Measurements from ENCODE around the gene ZNF750. TPM values are rescaled to one million over a fixed set of nuclear protein-coding genes. Genes with fewer than 3 reads are reported as not detected.

Gene ZNF750
- total and polyA plus RNA-seq, 2 donors = 2.7 to 3.1 TPM

DNA sequence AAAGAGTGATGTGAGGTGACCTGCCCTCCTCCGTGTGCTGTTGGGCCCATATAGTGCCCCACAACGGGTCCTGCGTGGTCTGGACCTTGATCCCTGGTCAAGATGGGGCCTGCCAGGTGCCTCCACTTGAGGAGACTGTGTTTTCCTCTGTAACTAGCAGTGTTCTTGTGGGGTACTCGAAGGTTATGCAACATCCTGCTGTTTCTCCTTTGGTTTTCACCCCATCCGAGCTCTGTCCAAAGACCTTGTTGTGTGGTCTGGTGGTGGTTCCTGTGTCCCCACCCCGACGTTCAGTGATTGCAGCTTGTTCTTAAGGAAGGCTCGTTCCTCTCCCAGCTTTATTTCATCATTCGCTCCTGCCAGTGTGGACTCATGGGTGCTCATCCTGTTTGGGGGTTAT is 38.7 kb upstream of the ZNF750 start:
- H3K27ac ChIP-seq (ENCODE audit: low read depth) = no peak overlapping the region

DNA sequence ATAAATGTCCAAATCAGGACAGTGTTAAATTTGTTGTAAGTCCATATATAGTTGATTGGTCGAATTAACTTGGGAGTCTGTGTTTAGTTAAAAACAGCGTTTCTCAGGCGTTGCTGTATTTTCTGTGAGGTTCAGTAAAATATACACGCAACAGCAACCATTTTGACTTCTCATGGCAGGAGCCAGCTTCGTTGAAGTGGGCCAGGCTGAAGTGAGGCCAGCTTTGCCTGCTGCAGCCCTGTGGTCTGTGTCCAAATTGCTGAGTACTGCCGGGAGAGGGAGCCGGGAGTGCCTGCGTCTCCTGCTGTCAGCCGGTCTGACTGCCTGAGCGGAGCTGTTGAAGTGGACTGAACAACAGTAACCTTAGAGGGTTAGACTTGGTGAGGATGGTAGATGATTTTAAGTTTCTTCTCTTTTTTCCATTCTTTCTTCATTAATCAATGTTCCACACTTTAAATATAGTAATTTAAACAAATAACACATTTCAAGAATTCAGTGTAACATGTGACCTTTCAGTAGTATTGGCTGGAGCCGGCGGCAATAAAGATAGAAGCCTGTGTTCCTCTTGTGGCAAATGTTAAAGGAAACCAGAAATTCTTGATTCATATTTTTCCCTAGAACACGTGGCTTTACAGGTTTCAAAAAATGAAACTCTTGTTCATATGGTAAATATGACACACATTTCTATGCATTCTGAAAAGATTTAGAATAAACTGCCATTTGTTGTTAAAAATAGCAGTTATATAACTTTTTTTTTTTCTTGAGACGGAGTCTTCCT is 37.0 kb upstream of the ZNF750 start:
- DNase-seq (ENCODE audit: extremely low spot score) = no peak
- Histone ChIP-seq H3K4me1 (ENCODE audit: insufficient read depth) (no peaks in the 10 kb centered on the region), H3K27ac (ENCODE audit: low read depth) (peak overlapping the region; percentile 59), H3K36me3 (ENCODE audit: insufficient read depth) (no peaks in the 10 kb centered on the region), H3K4me3 (ENCODE audit: low read depth, low read length) (no peak overlapping the region)
- 16% methylated on average over 14 of the region's 14 CpGs for WGBS

More for the DNA sequence above, 38.7 kb upstream of the ZNF750 start:
- Histone ChIP-seq H3K36me3 (ENCODE audit: insufficient read depth) (no peaks in the 10 kb centered on the region), H3K4me1 (ENCODE audit: insufficient read depth) (no peaks in the 10 kb centered on the region), H3K4me3 (ENCODE audit: low read depth, low read length) (no peak overlapping the region)
- DNase-seq (ENCODE audit: extremely low spot score) = no peak
- 71% methylated on average over 9 of the region's 9 CpGs for WGBS

DNA sequence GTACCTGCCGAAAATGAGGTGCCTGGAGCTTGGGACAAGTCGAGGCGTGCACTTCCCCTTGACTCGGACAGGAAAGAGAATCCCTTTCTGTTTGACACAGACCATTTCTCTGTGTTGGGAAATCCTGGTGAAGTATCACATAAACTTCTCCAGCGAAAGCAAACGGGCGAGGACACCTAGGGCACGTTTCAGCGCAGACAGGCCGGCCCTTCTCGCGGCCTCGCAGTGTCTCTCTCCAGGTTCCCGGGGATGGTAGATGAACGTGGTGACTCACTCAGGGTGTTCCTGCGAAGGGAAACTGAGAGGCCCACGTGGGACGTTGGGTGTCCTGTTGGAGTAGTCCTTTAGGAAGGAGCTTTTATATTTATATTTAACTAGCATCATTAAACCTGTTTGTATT is 36.3 kb upstream of the ZNF750 start:
- H3K4me1 ChIP-seq (ENCODE audit: insufficient read depth) = no peaks in the 10 kb centered on the region
- peaks cover 3% of the 10 kb centered on the region for H3K36me3 ChIP-seq (ENCODE audit: insufficient read depth)
- no peak for DNase-seq (ENCODE audit: extremely low spot score)
- H3K27ac ChIP-seq (ENCODE audit: low read depth) = peak overlapping the region; percentile 44
- WGBS = 53% methylated on average over 18 of the region's 18 CpGs
- H3K4me3 ChIP-seq (ENCODE audit: low read depth, low read length) = no peak overlapping the region

DNA sequence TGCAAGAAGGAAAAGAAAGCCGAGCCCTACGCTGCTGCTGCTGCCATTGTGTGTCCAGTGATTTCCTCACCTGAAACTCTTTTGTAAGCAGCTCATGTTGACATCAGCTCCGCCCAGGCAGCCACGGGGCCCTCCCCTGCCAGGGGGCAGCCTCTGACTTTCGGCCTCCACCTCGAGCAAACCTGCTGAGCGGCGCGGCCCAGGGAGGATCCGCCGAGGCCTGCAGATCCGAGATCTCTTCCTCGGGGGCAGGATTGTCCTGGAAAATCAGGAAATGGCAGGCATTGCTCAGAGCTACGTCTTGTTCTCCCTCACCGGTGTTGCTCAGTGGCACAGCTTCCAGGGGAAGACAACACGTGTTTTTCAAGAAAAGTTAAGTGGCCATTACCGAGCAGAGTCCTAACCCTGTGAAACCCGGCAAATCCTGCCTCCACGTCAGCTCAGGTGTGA is 35.6 kb upstream of the ZNF750 start:
- Histone ChIP-seq H3K4me1 (ENCODE audit: insufficient read depth) (no peaks in the 10 kb centered on the region), H3K27ac (ENCODE audit: low read depth) (peak overlapping the region; percentile 44), H3K4me3 (ENCODE audit: low read depth, low read length) (no peak overlapping the region), H3K36me3 (ENCODE audit: insufficient read depth) (peaks cover 3% of the 10 kb centered on the region)
- no peak for DNase-seq (ENCODE audit: extremely low spot score)
- 83% methylated on average over 19 of the region's 19 CpGs for WGBS

DNA sequence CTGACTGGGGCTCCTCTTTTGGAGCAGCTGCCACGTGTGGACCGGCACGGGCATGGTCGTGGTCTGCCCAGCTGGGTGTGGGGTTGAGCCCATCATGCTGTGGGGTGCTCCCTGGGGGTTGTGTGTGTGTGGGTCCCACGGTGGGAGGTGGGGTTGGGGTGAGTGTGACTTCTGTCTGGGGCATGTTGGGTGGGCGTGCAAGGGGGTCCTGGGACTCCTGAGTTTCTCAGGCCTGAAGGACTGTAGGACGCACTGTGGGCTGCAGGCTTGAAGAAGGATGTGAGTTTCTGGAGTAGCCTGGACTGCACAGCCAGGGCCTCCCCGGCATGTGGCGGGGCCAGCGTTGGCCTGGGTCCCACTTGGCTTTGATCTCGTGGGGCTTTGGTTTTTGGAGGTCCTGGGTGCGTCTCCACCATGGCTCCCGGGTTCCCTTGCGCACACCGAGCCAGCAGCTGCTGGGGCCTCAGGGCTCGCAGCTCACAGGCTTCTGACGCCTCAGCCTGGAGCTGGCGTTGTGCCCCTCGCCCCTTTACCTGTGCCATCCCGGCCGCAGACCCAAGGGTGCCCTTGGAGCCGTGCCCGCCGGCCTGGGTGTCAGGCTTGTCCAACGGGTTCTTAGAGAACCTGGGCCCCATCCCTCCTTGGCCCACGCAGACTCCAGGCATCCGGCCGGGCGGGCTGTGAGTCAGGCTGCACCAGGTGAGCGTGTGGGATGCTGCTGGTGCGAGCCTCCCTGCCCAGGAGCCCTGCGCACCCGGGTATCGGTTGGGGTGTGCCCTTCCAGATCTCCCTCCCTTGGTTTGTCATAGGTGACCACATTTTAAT is 34.4 kb upstream of the ZNF750 start:
- H3K27ac ChIP-seq (ENCODE audit: low read depth) = no peak overlapping the region

DNA sequence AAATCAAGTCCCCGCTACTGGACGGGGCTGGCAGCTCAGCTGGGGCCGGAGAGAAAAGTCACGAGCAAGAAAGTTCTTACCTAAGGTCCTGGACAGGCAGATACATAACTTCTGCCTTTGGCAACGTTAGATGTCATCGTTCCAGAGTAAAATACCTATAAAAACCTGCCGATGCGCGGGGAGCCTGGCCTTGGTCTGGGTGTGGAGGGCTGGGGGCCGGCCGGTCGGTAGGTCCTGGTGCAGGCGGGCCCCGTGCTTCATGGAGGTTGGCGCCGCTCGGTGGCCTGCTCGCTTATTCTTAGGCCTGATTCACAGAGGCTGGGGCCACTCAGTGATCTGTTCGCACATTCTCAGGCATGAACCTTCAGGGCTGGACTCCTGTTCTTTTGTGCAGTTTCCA is 33.7 kb upstream of the ZNF750 start:
- no peaks in the 10 kb centered on the region for H3K4me1 ChIP-seq (ENCODE audit: insufficient read depth)
- H3K27ac ChIP-seq (ENCODE audit: low read depth) = no peak overlapping the region
- no peak overlapping the region for H3K4me3 ChIP-seq (ENCODE audit: low read depth, low read length)
- 94% methylated on average over 19 of the region's 19 CpGs for WGBS
- H3K36me3 ChIP-seq (ENCODE audit: insufficient read depth) = peaks cover 3% of the 10 kb centered on the region
- DNase-seq (ENCODE audit: extremely low spot score) = no peak

More for the DNA sequence above, 34.4 kb upstream of the ZNF750 start:
- WGBS = 88% methylated on average over 34 of the region's 34 CpGs
- Histone ChIP-seq H3K4me3 (ENCODE audit: low read depth, low read length) (no peak overlapping the region), H3K36me3 (ENCODE audit: insufficient read depth) (peaks cover 3% of the 10 kb centered on the region), H3K4me1 (ENCODE audit: insufficient read depth) (no peaks in the 10 kb centered on the region)
- no peak for DNase-seq (ENCODE audit: extremely low spot score)

DNA sequence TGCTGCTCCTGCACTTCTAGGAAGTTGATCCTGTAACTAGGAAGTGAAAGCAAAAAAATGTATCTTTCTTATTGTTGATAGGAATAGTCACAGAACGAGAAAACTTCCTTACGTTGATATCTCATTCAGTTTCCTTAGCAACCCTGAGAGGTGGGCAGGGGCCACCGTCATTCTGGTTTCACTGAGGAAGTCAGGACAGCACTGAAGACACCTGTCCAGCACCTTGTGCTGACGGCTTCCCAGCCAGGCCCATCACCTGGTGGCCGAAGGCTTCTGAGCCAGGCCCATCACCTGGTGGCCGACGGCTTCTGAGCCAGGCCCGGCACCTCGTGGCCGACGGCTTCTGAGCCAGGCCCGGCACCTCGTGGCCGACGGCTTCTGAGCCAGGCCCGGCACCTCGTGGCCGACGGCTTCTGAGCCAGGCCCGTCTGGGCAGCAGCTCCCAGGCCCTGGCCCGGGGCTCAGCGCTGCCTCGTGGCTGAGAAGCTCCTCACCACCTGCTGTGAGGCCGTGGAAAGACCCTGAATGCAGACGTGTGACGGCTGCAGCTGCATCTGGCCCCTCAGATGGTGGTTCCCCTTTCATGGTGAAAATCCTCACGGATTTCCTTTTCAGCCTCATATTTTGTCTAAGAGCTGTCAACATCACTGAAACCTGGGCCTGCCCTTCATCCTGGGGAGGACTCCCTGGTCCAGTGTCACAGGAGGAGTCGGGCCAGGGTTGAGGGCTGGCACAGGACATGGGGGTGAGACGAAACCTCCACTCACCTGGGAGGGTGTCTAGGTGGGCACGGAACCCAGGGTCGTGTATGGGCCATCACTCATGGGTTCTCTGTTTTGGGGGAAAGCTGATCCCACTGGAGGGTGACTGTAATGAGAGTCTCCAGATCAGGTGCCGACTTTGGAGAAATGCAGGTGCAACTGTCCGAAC is 33.0 kb upstream of the ZNF750 start:
- no peak overlapping the region for H3K4me3 ChIP-seq (ENCODE audit: low read depth, low read length)
- WGBS = 93% methylated on average over 33 of the region's 33 CpGs
- H3K4me1 ChIP-seq (ENCODE audit: insufficient read depth) = no peaks in the 10 kb centered on the region
- no peak for DNase-seq (ENCODE audit: extremely low spot score)
- H3K36me3 ChIP-seq (ENCODE audit: insufficient read depth) = peaks cover 3% of the 10 kb centered on the region
- no peak overlapping the region for H3K27ac ChIP-seq (ENCODE audit: low read depth)

DNA sequence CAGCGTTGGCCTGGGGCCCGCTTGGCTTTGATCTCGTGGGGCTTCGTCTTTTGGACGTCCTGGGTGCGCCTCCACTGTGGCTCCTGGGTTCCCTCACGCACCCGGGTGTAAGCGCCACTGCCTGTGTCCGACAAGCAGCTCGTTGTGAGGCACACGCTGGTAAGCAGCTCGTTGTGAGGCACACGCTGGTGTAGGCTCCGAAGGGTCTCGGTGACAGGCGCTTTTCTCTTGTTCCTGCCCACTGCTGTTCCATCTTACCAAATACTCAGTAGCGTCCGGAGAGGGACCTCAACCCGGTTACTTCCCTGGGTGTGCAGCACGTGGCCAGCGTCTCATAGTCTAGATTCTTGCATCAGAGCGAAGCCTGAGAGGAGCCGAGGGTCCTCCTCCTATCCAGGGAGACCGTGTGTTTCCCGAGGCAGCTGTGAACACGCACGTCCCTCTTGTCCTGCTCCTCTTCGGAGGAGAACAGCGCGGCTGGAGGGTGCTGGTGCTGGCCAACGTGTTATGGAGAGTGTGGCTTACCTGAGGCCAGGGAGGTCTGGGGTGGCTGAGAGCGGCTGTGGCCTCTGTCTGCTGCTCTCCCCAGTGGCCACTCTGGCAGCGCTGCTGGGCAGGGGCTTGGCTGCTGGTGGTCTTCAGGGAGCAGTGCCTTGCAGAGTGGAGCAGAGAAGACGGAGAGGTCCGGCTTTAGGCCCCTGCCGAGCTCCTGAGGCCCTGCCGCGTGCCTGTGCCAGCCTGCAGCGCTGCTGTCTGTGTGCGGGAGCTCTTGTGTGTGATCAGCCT is 32.1 kb upstream of the ZNF750 start:
- Histone ChIP-seq H3K36me3 (ENCODE audit: insufficient read depth) (peaks cover 3% of the 10 kb centered on the region), H3K27ac (ENCODE audit: low read depth) (no peak overlapping the region), H3K4me3 (ENCODE audit: low read depth, low read length) (no peak overlapping the region), H3K4me1 (ENCODE audit: insufficient read depth) (no peaks in the 10 kb centered on the region)
- DNase-seq (ENCODE audit: extremely low spot score) = no peak
- 88% methylated on average over 41 of the region's 41 CpGs for WGBS

DNA sequence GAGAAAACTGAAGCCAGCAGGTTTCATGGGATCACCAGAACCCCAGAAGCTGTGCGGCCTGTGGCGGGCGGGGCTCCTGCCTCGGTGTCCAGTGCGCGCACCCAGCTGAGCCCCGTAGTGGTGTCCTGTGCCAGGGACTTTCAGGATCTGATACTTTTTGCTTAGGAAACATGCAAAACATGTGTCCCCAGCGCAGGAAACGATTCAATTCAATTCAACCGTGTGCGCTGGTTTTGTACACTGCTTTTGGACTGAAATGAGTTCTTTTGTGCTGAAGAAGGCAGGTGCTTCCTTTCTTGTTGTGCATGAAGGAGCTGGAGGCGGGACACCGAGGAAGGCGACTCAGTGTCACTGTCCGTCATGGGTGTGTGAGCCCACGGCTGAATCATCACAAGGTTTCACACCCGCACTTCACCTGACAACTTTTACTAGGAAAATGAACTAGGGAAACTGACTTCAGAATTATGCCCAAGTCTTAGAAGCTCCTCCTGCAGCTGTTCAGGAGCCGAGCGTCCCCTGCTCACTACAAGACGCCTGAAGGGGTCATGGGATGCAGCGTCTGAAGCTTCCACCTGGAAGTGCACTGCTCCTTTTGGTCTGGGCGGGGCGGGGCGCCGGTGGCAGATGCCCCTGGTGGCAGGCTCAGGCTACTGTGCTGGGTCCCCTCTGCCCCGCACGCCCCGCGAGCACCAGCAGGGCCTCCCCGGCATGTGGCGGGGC is 31.4 kb upstream of the ZNF750 start:
- H3K4me3 ChIP-seq (ENCODE audit: low read depth, low read length) = no peak overlapping the region
- DNase-seq (ENCODE audit: extremely low spot score) = no peak
- 89% methylated on average over 31 of the region's 31 CpGs for WGBS
- no peak overlapping the region for H3K27ac ChIP-seq (ENCODE audit: low read depth)
- peaks cover 3% of the 10 kb centered on the region for H3K36me3 ChIP-seq (ENCODE audit: insufficient read depth)
- H3K4me1 ChIP-seq (ENCODE audit: insufficient read depth) = no peaks in the 10 kb centered on the region

DNA sequence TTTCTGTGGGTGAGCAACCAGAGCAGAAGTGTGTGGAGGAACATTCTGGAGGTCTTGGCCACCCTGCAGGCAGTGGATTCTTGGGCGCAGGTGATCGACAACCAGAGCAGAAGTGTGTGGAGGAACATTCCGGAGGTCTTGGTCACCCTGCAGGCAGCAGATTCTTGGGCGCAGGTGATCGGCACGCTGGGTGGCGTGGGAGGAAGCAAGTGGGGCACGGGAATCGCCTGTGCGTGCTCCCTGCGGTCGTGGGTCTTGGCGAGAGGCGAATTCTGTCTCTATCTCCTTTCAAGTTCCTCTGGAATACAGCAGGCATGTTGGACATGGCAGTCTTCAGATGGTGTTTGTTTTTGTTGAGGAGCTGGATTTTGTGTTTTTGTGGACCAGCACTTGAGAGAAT is 30.7 kb upstream of the ZNF750 start:
- no peak for DNase-seq (ENCODE audit: extremely low spot score)
- WGBS = 94% methylated on average over 14 of the region's 14 CpGs
- no peak overlapping the region for H3K4me3 ChIP-seq (ENCODE audit: low read depth, low read length)
- H3K4me1 ChIP-seq (ENCODE audit: insufficient read depth) = no peaks in the 10 kb centered on the region
- peaks cover 3% of the 10 kb centered on the region for H3K36me3 ChIP-seq (ENCODE audit: insufficient read depth)
- no peak overlapping the region for H3K27ac ChIP-seq (ENCODE audit: low read depth)

DNA sequence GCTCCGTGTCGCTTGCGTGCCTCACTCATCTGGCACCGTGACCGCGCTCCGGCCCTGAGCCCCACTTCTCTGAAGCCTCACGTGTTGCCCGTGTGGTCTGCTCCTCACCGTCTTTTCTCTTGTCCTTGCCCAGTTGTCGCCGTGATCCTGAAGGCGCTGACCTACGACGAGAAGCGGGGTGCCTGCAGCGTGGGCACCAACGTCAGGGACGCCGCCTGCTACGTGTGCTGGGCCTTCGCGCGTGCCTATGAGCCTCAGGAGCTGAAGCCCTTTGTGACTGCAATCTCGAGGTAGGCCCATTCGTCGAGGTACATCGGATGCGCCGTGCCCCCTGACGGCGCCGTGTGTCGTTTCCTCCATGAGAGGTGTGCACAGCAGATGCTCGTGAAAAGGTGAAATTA is 30.3 kb upstream of the ZNF750 start:
- 91% methylated on average over 35 of the region's 35 CpGs for whole genome bisulfite sequencing

DNA sequence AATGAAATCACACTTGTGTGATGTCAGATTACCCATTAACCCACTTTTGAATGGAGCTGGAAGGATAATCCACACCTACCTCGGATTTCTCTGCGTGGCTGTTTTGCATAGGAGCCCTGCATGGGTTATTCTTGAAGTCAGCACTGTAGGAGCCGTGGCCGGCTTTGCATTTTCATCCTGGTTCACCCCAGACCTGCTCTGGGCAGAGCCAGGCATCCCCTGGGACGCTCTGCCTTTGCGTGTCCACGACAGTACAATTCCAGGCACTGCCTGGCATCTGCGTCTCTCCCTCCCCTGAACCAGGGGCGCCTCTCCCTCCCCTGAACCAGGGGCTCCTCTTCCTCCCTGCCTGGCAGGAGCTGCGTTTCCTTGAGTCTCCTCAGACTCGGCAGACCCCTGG is 29.7 kb upstream of the ZNF750 start:
- no peak overlapping the region for H3K27ac ChIP-seq (ENCODE audit: low read depth)
- DNase-seq (ENCODE audit: extremely low spot score) = no peak
- no peak overlapping the region for H3K4me3 ChIP-seq (ENCODE audit: low read depth, low read length)
- peaks cover 3% of the 10 kb centered on the region for H3K36me3 ChIP-seq (ENCODE audit: insufficient read depth)
- WGBS = 92% methylated on average over 11 of the region's 11 CpGs
- H3K4me1 ChIP-seq (ENCODE audit: insufficient read depth) = no peaks in the 10 kb centered on the region

More for the DNA sequence above, 30.3 kb upstream of the ZNF750 start:
- H3K27ac ChIP-seq (ENCODE audit: low read depth) = no peak overlapping the region
- H3K4me3 ChIP-seq (ENCODE audit: low read depth, low read length) = no peak overlapping the region
- H3K36me3 ChIP-seq (ENCODE audit: insufficient read depth) = peaks cover 3% of the 10 kb centered on the region
- no peak for DNase-seq (ENCODE audit: extremely low spot score)
- H3K4me1 ChIP-seq (ENCODE audit: insufficient read depth) = no peaks in the 10 kb centered on the region

Data from urinary bladder (tissue), 4 donors.